ENCODE results near the gene NADK2.
A peak's percentile ranks its signal among the peaks of the same experiment; 100 is the strongest.
"Not testable (repeated sequence)": the region's sequence is repeated elsewhere in the genome, so short reads cannot be mapped to it uniquely, and the experiment has no call there.

The NADK2 gene

GRCh38 chr5:36222620-36223019 is 19.1 kb downstream of the NADK2 start:
- DNase-seq = no peak
- intact Hi-C loops (cut with DNase I) = no loop called here

GRCh38 chr5:36217988-36218387 is 23.7 kb downstream of the NADK2 start:
- intact Hi-C loops (cut with DNase I) = no loop called here
- no peak for DNase-seq

GRCh38 chr5:36217567-36217966 is 24.2 kb downstream of the NADK2 start:
- intact Hi-C loops (cut with DNase I) = no loop called here
- DNase-seq = no peak

- no peak for DNase-seq
- intact Hi-C loops (cut with DNase I) = no loop called here
Measured at GRCh38 chr5:36215910-36216309, 25.8 kb downstream of the NADK2 start.

- intact Hi-C loops (cut with DNase I) = no loop called here
- DNase-seq = no peak
Measured at GRCh38 chr5:36214436-36214835, 27.3 kb downstream of the NADK2 start.

GRCh38 chr5:36209664-36210063 is 32.1 kb downstream of the NADK2 start:
- intact Hi-C loops (cut with DNase I) = no loop called here
- no peak for DNase-seq

GRCh38 chr5:36208786-36209185 is 32.9 kb downstream of the NADK2 start:
- DNase-seq = no peak
- intact Hi-C loops (cut with DNase I) = no loop called here

- DNase-seq = no peak
- intact Hi-C loops (cut with DNase I) = no loop called here
Measured at GRCh38 chr5:36206913-36207312, 34.8 kb downstream of the NADK2 start.

- intact Hi-C loops (cut with DNase I) = no loop called here
- DNase-seq = no peak
Measured at GRCh38 chr5:36205329-36205728, 36.4 kb downstream of the NADK2 start.

- DNase-seq = no peak
- intact Hi-C loops (cut with DNase I) = no loop called here
Measured at GRCh38 chr5:36202521-36202961, 39.2 kb downstream of the NADK2 start.

- no peak for DNase-seq
- intact Hi-C loops (cut with DNase I) = no loop called here
Measured at GRCh38 chr5:36200513-36200912, 41.2 kb downstream of the NADK2 start.

GRCh38 chr5:36199620-36200019 is 42.1 kb downstream of the NADK2 start:
- no peak for DNase-seq
- intact Hi-C loops (cut with DNase I) = no loop called here

GRCh38 chr5:36198783-36199182 is 42.9 kb downstream of the NADK2 start:
- DNase-seq; intact Hi-C loops (cut with DNase I): not testable (repeated sequence)

- no peak for DNase-seq
- intact Hi-C loops (cut with DNase I) = no loop called here
Measured at GRCh38 chr5:36198281-36198680, 43.4 kb downstream of the NADK2 start.

GRCh38 chr5:36193746-36194145 is 48.0 kb downstream of the NADK2 start:
- no peak for DNase-seq
- intact Hi-C loops (cut with DNase I) = no loop called here

GRCh38 chr5:36184408-36184807 is 57.3 kb downstream of the NADK2 start:
- DNase-seq; intact Hi-C loops (cut with DNase I): not testable (repeated sequence)

- peak in 1 of 42 donors; percentile 8 for DNase-seq
- intact Hi-C loops (cut with DNase I) = no loop called here
Measured at GRCh38 chr5:36181774-36182173, 60.0 kb downstream of the NADK2 start.

- no peak for DNase-seq
- intact Hi-C loops (cut with DNase I) = no loop called here
Measured at GRCh38 chr5:36180556-36181350, 61.0 kb downstream of the NADK2 start.

- intact Hi-C loops (cut with DNase I) = no loop called here
- DNase-seq = no peak
Measured at GRCh38 chr5:36179950-36180349, 61.8 kb downstream of the NADK2 start.

GRCh38 chr5:36178524-36178890 is 63.2 kb downstream of the NADK2 start:
- DNase-seq = no peak
- intact Hi-C loops (cut with DNase I) = no loop called here
